Measurements from ENCODE around the gene SPATS2L. TPM values are rescaled to one million over a fixed set of nuclear protein-coding genes. Genes with fewer than 3 reads are reported as not detected.

Gene SPATS2L
- total RNA-seq, 1 donor from 2014 or later = 55.1 TPM

DNA sequence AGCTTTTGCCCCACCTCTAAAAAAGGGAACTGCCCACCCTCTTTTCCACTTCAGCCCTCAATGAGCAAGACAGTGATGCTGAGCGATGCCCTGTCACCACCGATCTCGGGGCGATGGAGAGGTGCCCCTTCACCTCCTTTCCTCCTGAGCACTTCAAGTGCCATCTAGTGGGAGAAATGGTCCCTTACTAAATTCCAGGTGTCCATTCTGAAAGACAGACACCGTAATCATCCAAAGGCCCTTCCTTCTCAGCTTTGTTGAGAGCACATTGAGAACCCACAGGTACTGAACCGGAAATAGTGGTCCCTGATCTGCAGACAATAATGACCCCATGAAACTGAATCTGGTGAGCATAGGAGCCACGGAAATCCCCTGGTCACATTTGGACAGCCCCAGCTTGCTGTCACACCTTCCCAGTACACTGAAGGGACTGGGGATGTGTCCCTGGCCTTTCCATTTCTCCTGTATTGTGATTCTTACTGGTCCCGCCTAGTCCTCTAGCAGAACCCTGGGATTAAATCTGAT lies 164.9 kb downstream of the SPATS2L start:
- DNase-seq = no peak

DNA sequence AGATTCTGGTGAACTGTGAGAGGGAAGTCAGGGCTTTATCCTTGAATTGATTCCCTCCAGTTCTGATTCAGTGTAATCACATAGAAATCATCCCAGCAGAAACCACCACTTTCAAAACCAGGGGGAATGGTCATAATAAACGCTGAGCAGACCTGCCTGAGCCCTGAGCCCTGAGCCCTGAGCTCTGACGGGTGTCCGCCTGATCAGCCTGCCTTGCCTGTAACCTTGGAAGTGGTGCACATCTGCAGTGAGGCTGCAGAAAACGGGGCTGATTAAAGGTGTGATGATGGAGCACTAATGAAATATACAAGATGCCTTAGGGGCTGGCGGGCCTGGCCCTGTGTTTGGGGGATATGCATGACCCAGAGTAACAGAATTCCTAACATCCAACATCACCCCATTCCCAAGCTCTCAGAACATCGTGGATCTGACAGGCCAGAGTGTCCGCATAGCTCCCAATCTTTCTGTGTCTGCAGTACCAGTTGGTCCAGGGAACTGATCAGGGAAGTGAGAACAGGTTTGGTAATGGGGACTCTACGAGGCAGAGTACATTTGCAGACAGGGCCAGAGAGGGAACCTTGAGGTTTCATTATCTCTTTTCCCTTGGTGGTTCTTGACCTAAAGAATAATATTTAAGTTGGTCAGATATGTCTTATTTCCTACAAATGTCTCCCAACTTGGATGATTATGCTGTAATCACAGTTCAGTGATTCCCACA lies 165.6 kb downstream of the SPATS2L start:
- DNase-seq = no peak

DNA sequence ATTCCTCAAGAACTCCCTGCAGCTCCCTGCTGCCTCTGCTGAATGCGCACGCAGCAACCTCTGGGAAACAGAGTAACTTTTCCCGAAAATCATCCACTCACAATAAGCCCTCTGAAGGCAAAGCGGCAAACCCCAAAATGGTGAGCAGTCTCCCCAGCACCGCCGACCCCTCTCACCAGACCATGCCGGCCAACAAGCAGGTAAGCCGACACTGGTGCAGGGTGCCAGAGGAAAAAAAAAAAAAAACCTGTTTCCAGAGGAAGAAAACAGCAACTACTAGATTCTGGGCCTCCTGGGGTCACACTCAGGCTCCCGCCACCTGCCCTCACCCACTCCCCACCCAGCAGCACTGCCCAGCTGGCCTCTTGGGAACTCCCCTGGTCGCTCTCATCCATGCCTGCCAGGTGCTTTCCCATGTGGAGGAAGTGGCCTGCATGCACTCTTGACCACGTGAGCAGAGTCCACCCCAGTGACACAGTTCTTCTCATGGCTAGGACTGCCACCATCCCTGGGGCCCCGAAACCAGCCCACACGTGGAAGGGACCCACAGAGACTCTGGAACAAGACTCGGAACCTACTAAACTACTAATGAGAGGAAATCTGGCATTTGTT lies 166.5 kb downstream of the SPATS2L start:
- no peak for DNase-seq

DNA sequence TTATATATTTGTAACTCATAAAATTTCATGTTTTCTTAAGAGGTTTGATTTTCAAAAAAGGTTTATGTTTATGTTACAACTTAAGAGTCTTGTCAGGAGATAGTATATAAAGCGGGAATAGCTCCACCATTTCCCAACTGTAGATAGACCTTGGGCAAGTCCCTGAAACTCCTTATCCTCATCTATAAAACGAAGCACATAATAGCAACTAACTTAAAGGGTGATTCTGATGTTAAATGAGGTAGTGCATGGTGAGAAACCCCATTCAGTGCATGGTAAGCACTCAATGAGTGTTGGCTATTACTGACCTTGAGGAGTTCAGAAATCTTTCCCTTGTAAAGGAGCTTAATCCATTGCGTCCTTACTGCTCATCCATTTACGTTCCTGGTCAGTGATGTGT lies 169.3 kb downstream of the SPATS2L start:
- DNase-seq = no peak

DNA sequence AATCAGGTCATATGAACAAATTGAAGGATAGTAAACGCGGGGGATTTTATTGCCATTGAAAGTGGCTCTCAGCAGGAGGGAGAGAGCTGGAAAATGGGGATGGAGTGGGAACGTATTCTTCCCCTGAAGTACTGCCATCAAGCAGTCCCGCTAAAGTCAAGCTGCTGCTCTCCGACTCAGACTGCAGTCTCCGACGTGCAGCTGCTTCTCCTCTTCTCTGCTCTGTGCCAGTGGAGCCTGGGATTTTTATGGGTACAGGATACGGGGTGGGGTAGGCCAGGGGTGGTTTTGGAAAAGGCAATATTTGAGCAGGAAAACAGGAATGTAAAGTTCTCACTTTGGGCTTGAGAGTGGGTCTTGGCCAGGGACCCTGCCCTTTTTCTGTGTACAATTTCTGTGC lies 170.3 kb downstream of the SPATS2L start:
- DNase-seq = no peak

DNA sequence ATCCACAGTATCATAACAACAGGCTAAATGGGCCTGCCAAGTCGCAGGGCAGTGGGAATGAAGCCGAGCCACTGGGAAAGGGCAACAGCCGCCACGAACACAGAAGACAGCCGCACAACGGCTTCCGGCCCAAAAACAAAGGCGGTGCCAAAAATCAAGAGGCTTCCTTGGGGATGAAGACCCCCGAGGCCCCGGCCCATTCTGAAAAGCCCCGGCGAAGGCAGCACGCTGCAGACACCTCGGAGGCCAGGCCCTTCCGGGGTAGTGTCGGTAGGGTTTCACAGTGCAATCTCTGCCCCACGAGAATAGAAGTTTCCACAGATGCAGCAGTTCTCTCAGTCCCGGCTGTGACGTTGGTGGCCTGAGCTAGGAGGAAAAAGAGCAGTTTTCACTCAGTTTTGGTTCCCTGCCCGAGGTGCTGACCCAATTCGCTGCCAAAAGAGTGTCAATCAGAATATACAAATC lies 171.2 kb downstream of the SPATS2L start:
- DNase-seq = no peak

DNA sequence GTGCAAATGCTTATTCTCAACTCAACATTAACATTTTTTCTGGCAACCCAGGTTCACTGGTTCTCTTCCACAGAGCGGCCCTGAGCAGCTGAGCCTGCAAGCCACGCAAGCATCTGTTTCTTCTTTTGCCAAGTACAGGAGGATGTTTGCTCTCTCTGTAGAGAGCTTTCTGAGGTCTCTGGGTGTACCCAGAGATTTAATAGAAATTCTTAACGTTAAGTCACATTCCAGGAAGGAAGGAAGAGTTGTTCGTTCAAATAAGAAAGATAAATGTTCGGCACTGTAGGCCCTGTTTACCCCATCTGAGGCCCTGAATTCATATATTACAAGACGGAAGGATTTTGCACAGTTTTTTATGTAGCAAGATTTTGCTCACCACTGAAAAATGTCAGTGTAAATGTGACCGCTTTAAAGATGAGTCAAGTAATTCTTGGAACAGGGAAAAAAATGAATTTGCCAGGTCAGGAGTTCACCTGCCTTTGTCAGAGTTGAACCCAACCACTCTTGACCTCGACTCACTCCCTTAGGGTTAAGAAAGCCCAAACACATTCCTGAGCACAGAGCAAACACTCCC lies 173.3 kb downstream of the SPATS2L start:
- no peak for DNase-seq

DNA sequence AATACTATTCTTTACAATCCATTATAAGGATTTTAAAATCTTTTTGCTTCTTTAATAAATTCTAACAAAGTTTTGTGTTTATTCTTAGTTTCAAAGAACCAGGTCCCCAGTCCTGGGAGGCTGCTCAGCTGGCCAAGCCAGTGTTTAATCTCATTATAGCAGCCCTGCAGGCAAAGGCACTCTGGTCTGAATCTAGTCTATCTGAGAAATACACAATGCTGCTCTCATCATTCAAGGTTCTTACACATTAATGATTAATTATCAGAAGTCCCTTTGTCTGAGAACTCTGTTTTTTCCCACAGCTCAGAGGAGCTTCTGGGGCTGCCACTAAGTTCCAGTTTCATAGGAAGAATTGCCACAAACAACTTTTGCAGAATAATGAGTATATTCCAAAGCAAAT lies 175.7 kb downstream of the SPATS2L start:
- no peak for DNase-seq

DNA sequence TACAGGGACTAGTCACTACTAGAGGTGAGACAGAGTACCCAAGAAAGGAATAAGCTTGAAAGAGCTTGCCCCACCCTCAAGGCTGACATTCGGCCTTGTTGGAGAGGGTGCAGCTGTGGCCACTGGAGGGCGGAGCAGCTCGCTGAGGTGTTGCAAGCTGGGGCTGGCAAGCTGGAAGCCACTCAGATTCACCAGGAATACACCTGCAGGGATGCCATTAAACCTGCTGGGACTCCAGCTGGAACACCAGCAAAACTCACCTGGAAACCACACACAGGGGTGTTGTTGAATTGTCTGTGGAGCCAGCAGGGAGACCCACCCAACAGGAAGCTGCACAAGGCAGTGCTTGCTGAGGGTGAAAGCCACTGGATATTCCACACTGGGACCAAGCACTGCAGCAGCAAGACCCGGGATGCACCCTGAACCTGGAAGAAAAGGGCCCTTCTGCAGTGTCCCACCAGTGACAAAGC lies 177.3 kb downstream of the SPATS2L start:
- no peak for DNase-seq

DNA sequence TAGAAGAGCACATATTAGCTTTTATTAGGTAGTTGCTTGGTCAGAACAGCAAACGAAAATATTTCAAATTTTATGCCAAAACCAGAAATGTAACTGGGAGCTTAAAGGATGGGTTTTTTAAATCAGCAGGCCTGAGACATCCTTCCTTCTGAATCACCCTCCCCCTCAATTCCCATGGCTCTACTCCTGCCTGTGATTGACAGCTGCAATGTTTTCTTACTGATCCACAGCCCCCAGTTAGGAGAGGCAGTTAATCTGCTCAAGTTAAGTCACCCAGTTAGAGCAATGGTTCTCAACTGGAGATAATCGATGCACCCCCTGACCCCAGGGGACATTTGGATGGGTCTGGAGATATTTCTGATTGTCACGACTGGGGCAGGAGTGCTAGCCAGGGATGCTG lies 178.4 kb downstream of the SPATS2L start:
- DNase-seq = no peak

DNA sequence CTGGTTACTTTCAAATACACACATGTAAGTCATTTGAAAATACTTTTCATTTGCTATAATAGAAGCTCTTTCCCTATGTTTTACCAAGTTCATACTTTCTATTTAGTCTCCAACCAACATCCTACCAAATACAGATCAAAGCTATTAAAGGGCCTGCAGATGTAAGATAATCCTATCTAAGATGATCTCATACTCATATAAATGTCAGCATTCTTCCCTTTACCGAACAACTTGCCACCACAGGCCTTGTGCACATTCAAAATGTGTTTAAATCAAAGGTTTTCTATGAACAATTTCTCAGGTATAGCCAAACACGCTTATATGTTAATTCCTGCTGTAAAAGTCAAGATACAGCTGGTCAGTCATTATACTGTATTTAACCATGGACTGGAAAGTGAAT lies 180.0 kb downstream of the SPATS2L start:
- DNase-seq = no peak

DNA sequence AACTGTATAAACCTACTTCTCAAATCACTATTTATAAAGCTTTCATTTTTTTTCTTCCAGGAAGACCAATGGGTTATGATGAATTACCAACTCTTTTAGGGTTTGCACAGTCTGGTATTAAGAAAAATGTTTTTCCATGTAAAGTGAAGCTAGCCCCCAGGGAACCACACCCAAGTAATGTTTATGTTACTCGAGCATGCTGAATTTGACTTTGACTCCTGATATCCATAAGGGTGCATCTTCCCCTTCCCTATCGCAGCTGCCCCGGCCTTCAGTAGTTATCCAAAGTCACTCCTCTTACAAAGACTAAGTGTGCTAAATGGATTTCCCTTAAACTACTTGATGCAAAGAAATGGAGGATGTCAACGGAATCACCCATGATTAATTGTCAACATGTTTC lies 181.7 kb downstream of the SPATS2L start:
- no peak for DNase-seq

DNA sequence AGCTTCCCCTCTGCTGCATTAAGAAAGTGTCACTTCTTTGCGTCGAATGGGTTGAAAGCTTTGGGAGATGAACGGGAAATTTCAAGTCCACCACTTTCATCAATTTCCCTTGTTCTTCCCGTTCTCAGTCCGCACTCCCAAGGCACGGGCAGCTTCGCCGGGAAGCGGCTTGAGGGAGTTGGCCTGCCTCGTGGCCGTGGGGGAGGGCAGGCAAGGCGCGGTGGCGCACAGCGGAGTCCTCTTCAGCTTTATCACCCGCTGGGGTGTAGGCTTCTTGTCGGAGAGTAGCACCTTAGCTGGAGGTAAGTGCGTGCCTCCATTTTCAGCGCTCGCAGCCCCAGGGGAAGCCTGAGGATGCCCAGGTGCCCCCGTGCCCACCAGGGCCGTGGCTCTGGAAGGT lies 183.5 kb downstream of the SPATS2L start:
- no peak for DNase-seq

DNA sequence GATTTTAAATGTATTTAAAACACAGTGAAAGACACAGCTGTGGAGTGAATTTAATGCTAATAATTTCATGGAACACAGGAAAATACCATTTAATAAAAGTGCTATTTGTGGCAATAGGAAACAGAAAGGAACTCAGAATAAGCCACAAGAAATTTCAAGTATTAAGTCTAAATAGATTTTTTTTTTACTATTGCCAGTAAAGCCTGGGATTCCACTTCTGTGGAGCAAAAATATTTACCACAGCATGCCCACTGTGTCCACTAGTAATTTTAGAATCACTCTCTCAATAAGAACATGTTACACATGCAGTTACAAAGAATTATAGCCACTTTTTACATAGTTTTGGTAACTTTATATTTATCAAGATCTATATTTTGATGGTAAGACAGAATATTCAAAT lies 186.2 kb downstream of the SPATS2L start:
- no peak for DNase-seq

DNA sequence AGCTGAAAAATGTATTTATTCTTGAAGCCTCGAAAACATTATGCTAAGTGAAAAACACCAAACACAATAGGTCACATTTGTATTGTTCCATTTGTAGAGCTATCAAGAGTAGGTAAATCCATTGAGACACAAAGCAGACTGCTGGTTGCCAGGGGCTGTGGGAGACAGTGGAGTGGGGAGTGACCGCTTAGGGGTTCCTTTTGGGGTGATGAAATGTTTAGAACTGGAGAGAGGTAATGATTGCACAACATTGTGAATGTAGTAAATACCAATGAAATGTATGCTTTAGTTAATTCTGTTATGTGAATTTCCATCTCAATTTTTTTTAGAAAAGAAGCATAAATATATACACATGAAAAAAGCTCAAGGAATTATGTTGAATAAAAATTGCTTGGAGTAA lies 187.6 kb downstream of the SPATS2L start:
- DNase-seq = no peak

DNA sequence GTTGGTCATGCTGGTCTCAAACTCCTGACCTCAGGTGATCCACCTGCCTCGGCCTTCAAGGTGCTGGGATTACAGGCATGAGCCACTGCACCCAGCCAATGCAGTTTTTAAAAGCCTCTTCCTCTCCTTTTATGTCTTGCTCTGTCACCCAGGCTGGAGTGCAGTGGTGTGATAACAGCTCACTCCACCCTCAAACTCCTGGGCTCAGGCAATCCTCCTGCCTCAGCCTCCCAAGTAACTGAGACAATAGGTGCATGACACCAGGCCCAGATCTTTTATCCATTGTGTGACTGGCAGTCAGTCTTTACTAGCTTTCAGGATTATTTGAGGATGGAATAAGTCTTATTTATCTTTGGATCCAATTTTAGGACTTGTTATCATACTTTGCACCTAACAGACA lies 190.2 kb downstream of the SPATS2L start:
- no peak for DNase-seq

DNA sequence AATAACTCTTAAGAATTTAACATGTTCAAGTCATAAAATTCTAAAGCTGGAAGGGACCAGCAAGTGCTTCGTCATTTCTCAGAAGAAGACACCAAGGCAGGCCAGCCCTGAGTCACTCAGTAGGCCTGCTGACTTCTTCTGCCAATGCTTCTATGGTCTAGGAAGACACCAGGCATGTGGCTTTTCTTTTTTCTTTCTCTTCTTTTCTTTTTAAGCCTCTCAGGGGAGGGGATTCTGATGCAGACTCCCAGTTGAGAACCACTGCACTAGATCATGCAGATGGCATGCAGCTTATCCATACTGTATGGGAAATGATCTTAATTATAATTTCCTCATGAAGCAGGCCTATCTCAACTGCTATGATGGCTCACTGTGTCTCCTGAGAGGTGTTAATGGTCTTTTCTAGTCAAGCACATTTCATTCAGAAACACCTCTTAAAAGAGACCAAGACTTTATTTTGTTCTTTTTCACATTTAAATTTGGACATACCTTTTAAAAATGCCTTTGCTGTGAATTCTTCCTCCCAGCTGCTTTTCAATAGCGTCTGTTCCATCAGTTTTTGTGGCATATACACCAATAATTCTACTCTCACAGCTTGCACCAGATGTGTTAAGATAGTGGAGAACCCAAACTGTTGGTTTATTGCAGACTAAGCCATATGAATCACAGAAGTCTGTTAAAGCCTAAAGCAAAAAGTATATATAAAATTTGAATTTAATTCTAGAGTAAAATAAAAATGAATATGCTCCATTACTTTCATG lies 192.1 kb downstream of the SPATS2L start:
- no peak for DNase-seq

DNA sequence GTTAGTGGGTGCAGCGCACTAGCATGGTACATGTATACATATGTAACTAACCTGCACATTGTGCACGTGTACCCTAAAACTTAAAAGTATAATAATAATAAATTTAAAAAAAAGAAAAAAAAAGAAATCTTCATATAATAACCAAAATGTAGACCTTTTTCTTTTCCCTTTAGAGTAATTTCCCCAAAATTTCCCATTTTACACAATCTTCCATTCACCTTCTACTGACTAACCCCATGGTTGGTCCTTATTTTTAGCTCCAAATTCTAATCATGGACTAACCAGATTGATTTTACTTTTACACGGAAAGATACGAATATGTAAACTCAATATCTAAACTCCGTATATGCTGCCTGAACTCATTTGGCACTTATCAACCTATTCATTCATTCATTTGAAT lies 195.7 kb downstream of the SPATS2L start:
- DNase-seq = no peak

DNA sequence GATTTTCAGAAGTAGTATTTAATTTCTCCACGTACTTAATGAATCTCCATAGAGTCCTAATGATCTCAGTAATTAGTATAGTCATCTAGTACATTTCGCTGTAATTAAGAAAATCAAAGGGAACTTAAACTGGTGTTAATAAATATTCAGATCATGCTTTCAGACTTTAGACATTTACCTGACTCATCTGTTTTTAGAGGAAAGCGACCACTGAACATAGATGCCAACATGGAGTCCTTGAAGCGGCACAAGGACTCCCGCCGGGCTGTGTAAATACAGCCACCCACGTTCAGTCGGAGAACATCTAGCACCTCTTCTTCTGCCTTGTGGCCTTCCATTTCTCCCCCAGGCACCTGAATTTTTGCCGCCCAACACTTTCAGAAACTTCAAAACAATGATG lies 200.2 kb downstream of the SPATS2L start:
- DNase-seq = no peak

DNA sequence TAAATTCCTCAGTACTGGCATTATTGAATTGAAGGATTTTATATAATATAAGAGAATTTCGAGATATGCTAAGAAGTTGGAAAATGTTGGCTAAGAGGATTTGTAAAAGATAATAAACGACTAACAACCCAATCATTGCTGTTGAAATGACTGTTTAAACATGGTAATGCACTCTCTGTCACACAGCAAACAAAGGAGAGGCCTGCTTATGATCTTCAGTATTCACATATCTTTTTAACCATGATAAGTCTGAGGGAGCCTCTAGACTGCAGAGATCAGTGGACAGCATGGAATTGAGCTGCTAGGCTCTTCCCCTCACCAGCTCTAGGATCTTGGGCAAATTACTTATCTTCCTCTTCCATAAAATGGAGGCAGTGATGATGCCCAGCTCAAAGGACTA lies 200.7 kb downstream of the SPATS2L start:
- no peak for DNase-seq

DNA sequence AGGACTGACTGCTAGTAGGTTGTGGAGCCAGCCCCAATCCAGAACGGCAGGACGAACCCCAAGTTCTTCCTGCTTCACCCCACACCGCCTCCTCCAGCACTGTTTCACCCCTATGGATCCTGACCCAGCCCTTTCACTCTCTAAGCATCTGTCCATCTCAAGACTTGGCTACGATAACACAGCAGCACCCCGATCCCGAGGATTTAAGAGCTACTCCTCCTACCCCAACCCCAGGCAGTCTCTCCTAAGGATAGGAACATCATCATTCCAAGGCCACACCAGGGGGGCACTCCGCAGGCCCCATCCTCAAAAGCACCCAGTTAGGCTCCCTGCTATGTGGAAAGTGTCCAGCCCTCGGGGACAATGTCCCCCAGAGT lies 202.7 kb downstream of the SPATS2L start:
- no peak for DNase-seq

DNA sequence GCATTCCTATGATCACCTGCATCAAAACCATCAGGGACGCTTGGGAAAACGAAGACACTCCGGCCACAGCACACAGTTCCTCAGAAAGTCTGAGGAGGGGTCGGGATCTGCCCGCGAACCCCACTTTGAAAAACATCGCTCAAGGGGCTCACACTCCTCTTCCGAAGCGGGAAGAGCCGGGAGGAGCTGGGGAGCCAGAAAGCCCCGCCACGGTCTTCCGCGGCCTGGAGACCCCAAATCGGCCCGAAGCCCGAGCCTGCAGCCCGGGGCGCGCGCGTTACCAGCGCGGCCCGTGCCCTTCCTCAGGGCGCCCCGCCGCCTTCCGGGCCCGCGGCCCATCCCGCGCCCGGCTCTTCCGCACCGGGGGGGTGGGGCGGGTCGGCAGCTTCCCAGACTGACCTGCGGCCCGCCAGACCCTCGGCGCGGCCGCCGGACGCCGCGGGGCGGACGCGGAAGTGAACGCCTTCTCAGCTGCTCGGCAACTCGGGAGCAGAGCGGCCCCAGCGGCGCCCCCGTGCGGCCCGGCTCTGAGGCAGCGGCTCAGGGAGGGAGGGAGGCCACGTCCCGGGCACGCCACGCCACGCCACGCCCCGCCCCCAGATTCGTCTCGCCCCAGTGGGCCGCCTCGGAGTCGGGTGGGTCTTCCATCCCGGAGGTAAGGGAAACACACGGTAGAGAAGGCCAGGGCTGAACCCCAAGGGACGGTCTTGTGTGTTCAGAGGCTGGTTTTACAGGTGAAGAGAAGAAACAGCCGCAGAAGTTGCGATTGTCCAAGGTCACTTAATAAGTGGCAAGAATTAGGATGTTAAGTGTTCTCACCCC lies 203.3 kb downstream of the SPATS2L start, which contains the start of gene KCTD18:
TSS of gene KCTD18 (minus strand) at position 457 of the 822 bp plus-strand sequence. CDS start 3,052 bp downstream, outside the sequence.
- DNase-seq = peak; percentile 47
